ENCODE results near the gene NKAIN2. TPM values are rescaled to one million over a fixed set of nuclear protein-coding genes. Genes with fewer than 3 reads are reported as not detected.

The NKAIN2 gene
- total and polyA plus RNA-seq, 12 donors, result 0.07 to 3.0 (median 0.28) TPM; not detected in 1

DNA sequence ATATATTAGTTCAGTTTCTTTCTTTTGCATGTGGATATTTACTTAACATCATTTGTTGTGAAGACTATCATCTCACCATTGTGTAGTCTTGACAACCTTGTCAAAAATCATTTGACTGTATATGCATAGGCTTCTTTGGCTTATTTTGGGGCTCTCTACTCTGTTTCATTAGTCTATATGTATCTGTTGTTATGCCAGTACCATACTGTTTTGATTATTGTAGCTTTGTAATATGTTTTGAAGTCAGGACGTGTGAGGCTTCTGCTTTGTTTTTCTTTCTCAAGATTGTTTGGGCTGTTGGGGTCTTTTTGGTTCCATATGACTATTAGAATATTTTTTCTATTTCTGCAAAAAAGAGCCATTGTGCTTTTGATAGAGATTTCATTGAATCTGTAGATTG lies 870.4 kb downstream of the NKAIN2 start:
- H3K4me1 ChIP-seq, result no peaks in the 10 kb centered on the region
- no peak overlapping the region for H3K27ac ChIP-seq
- no peak for ATAC-seq
- peaks cover 0 to 62% (median 33%) of the 10 kb centered on the region in 11 donors for H3K9me3 ChIP-seq
- H3K4me3 ChIP-seq, result no peak overlapping the region
- WGBS, 2 donors, result 66 to 78% methylated on average over 1 of the region's 1 CpG
- H3K27me3 ChIP-seq, result no peaks in the 10 kb centered on the region
- no peaks in the 10 kb centered on the region for H3K36me3 ChIP-seq
- TF ChIP-seq, protein P1, sequence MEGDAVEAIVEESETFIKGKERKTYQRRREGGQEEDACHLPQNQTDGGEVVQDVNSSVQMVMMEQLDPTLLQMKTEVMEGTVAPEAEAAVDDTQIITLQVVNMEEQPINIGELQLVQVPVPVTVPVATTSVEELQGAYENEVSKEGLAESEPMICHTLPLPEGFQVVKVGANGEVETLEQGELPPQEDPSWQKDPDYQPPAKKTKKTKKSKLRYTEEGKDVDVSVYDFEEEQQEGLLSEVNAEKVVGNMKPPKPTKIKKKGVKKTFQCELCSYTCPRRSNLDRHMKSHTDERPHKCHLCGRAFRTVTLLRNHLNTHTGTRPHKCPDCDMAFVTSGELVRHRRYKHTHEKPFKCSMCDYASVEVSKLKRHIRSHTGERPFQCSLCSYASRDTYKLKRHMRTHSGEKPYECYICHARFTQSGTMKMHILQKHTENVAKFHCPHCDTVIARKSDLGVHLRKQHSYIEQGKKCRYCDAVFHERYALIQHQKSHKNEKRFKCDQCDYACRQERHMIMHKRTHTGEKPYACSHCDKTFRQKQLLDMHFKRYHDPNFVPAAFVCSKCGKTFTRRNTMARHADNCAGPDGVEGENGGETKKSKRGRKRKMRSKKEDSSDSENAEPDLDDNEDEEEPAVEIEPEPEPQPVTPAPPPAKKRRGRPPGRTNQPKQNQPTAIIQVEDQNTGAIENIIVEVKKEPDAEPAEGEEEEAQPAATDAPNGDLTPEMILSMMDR (IDR thresholded peaks at IDR 0.05), result no peak
- no peak for DNase-seq
- intact Hi-C loops (cut with DNase I), result no loop called here

DNA sequence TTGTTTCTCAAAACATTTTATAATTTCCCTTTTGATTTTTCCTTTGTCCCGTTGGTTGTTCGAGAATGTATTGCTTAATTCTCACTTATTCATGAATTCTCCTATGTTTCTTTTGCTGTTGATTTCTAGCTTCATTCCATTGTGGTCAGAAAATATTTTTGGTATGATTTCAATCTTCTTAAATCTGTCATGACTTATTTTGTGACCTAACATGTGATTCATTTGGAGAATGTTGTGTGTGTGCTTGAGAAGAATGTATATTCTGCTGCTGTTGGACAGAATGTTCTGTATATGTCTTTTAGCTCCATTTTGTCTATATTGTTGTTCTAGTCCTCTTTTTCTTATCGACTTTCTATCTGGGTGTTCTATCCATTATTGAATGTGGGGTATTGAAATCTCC lies 872.4 kb downstream of the NKAIN2 start:
- ATAC-seq (no peak), DNase-seq (no peak)
- Histone ChIP-seq H3K27me3 (no peaks in the 10 kb centered on the region), H3K9me3 (peaks cover 0 to 67% (median 30%) of the 10 kb centered on the region in 11 donors), H3K4me1 (no peaks in the 10 kb centered on the region), H3K27ac (no peak overlapping the region), H3K4me3 (no peak overlapping the region), H3K36me3 (no peaks in the 10 kb centered on the region)
- 80 to 85% methylated on average over 3 of the region's 3 CpGs for WGBS, 2 donors
- intact Hi-C loops (cut with DNase I), result no loop called here
- TF ChIP-seq, protein P1 (IDR thresholded peaks at IDR 0.05), result no peak

DNA sequence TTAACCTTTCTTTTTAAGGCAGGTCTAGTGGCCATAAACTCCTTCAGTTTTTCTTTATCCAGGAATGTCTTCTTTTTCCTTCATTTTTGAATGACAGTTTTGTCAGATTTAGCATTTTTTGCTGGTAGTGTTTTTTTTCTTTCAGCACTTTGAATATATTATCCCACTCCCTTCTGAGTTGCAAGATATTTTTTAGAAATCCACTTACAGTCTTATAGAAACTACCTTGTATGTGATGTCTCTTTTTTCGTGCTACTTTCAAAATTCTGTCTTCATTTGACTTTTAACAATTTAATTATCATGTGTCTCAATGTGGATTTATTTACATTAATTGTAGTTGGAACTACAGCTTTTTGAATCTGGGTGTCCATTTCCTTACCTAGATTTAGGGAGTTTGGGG lies 874.2 kb downstream of the NKAIN2 start:
- Histone ChIP-seq H3K27ac (no peak overlapping the region), H3K27me3 (no peaks in the 10 kb centered on the region), H3K4me3 (no peak overlapping the region), H3K36me3 (no peaks in the 10 kb centered on the region), H3K4me1 (no peaks in the 10 kb centered on the region), H3K9me3 (peaks cover 0 to 67% (median 30%) of the 10 kb centered on the region in 11 donors)
- WGBS, 2 donors, result 4 to 44% methylated on average over 1 of the region's 1 CpG
- no peak for ATAC-seq
- no peak for DNase-seq
- TF ChIP-seq, protein P1 (IDR thresholded peaks at IDR 0.05), result no peak
- intact Hi-C loops (cut with DNase I), result no loop called here

DNA sequence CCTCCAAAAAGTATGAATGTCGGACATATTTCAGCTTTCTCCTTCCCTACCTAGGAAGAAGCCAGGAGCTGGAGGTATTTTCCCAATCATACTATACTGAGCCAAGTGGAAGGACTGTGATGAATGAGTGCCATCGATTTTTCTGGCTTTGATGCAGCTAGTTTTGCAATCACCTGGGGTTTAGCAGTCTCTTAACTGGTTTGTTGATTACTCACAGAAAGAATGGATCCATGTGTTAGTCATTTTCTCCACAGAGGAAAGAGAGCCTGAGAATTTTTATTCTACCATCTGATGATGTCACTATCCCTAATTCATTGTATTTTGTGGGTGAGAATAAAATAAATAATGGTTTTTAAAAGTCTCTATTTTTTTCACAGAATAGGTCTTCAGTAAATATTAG lies 875.7 kb downstream of the NKAIN2 start:
- H3K4me1 ChIP-seq, result no peaks in the 10 kb centered on the region
- no peak overlapping the region for H3K4me3 ChIP-seq
- no peak for DNase-seq
- intact Hi-C loops (cut with DNase I), result no loop called here
- H3K27me3 ChIP-seq, result no peaks in the 10 kb centered on the region
- H3K36me3 ChIP-seq, result no peaks in the 10 kb centered on the region
- ATAC-seq, result no peak
- TF ChIP-seq, protein P1 (IDR thresholded peaks at IDR 0.05), result no peak
- H3K9me3 ChIP-seq, result peaks cover 0 to 55% (median 24%) of the 10 kb centered on the region in 11 donors
- 71 to 75% methylated on average over 2 of the region's 2 CpGs for WGBS, 2 donors
- no peak overlapping the region for H3K27ac ChIP-seq

Data from heart right ventricle (tissue), 16 donors.